DOHH2 (cell line): ENCODE data around the gene RAD1.

Source experiments
- H3F3A ChIP-seq: fragments of 200-600 bp; sonication (generic), shearing (Covaris generic); 2 replicates; pipeline ENCODE4 v1.6.0; 2016; ENCODE audit warnings: antibody characterized with exemption, mild to moderate bottlenecking; ENCODE audit not compliant: control insufficient read depth, insufficient read depth
- H3K27ac ChIP-seq: fragments of 200-600 bp; sonication (generic); 2 replicates; pipeline ENCODE4 v1.5.1; 2014; ENCODE audit warnings: low read depth, mild to moderate bottlenecking, low read length, moderate library complexity
- H3K27me3 ChIP-seq: fragments of 200-600 bp; sonication (generic); 2 replicates; pipeline ENCODE4 v1.6.1; 2014; ENCODE audit warnings: mild to moderate bottlenecking, low read length, mixed read lengths; ENCODE audit not compliant: control insufficient read depth
- H3K36me3 ChIP-seq: fragments of 200-600 bp; sonication (generic); 2 replicates; pipeline ENCODE4 v1.6.1; 2014; ENCODE audit warnings: mild to moderate bottlenecking, low read length, moderate library complexity, mixed read lengths; ENCODE audit not compliant: control insufficient read depth
- H3K4me1 ChIP-seq: fragments of 200-600 bp; sonication (generic); 2 replicates; pipeline ENCODE4 v1.6.1; 2014; ENCODE audit warnings: mild to moderate bottlenecking, low read length, mixed read lengths; ENCODE audit not compliant: control insufficient read depth
- H3K4me2 ChIP-seq: fragments of 200-600 bp; sonication (generic); 2 replicates; pipeline ENCODE4 v1.6.0; 2014; ENCODE audit warnings: mild to moderate bottlenecking, low read length, moderate library complexity
- H3K4me3 ChIP-seq: fragments of 200-600 bp; sonication (generic); 2 replicates; pipeline ENCODE4 v1.5.1; 2014; ENCODE audit warnings: mild to moderate bottlenecking, low read length, mixed read lengths
- H3K79me2 ChIP-seq: fragments of 200-600 bp; sonication (generic); 2 replicates; pipeline ENCODE4 v1.6.1; 2014; ENCODE audit warnings: mild to moderate bottlenecking, low read length, mixed read lengths; ENCODE audit not compliant: control insufficient read depth
- H3K9me2 ChIP-seq: fragments of 200-600 bp; sonication (generic); replicated peaks from 2 replicates; pipeline ENCODE4 v1.6.1; 2014; ENCODE audit warnings: mild to moderate bottlenecking, low read length, mixed read lengths; ENCODE audit not compliant: control insufficient read depth
- H3K9me3 ChIP-seq: fragments of 200-600 bp; sonication (generic); 2 replicates; pipeline ENCODE4 v1.6.1; 2014; ENCODE audit warnings: antibody characterized with exemption, low read length, mixed read lengths; ENCODE audit not compliant: control insufficient read depth, insufficient read depth
- H4K20me1 ChIP-seq: fragments of 200-600 bp; sonication (generic); 2 replicates; pipeline ENCODE4 v1.6.0; 2014; ENCODE audit warnings: low read depth, mild to moderate bottlenecking, antibody characterized with exemption, low read length, moderate library complexity; ENCODE audit not compliant: control insufficient read depth, insufficient read depth
- EZH2phosphoT487 ChIP-seq: fragments of 200-600 bp; sonication (generic); IDR thresholded peaks from 2 replicates; pipeline ENCODE4 v1.6.1; 2017; ENCODE audit warnings: borderline replicate concordance, mild to moderate bottlenecking, antibody characterized with exemption, low read length, moderate library complexity, mixed read lengths
- TF ChIP-seq, protein P1 (sequence below): fragments of 200-600 bp; sonication (generic); IDR thresholded peaks from one replicate; pipeline ENCODE4 v1.5.1; 2014; ENCODE audit warnings: antibody characterized with exemption, mild to moderate bottlenecking, low read depth, low read length; ENCODE audit not compliant: poor library complexity, severe bottlenecking

Gene RAD1

GRCh38 chr5:34957321-34957720, 42.0 kb upstream of the RAD1 start:
- no peak overlapping the region for H3K4me2 ChIP-seq
- H3K27ac ChIP-seq, result no peak overlapping the region
- no peak overlapping the region for H3K4me3 ChIP-seq
- no peaks in the 10 kb centered on the region for H3K9me2 ChIP-seq
- H3K79me2 ChIP-seq, result no peaks in the 10 kb centered on the region
- H3K9me3 ChIP-seq, result no peaks in the 10 kb centered on the region
- no peaks in the 10 kb centered on the region for H3K27me3 ChIP-seq
- H3F3A ChIP-seq, result 0 out of 2 replicates have a peak, but pooled peaks cover 2% of the 10 kb centered on the region
- peaks cover 26% of the 10 kb centered on the region for H3K36me3 ChIP-seq
- H3K4me1 ChIP-seq, result no peaks in the 10 kb centered on the region
- TF ChIP-seq, protein P1, sequence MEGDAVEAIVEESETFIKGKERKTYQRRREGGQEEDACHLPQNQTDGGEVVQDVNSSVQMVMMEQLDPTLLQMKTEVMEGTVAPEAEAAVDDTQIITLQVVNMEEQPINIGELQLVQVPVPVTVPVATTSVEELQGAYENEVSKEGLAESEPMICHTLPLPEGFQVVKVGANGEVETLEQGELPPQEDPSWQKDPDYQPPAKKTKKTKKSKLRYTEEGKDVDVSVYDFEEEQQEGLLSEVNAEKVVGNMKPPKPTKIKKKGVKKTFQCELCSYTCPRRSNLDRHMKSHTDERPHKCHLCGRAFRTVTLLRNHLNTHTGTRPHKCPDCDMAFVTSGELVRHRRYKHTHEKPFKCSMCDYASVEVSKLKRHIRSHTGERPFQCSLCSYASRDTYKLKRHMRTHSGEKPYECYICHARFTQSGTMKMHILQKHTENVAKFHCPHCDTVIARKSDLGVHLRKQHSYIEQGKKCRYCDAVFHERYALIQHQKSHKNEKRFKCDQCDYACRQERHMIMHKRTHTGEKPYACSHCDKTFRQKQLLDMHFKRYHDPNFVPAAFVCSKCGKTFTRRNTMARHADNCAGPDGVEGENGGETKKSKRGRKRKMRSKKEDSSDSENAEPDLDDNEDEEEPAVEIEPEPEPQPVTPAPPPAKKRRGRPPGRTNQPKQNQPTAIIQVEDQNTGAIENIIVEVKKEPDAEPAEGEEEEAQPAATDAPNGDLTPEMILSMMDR, result no peak
- no peak for TF ChIP-seq EZH2phosphoT487
- H4K20me1 ChIP-seq, result no peaks in the 10 kb centered on the region

- Histone ChIP-seq H3K9me3 (no peaks in the 10 kb centered on the region), H3K4me3 (no peak overlapping the region), H3K27ac (no peak overlapping the region), H3K4me2 (no peak overlapping the region), H3K36me3 (peaks cover 60% of the 10 kb centered on the region), H3K27me3 (no peaks in the 10 kb centered on the region), H3K4me1 (no peaks in the 10 kb centered on the region), H3K79me2 (no peaks in the 10 kb centered on the region), H3F3A (no peaks in the 10 kb centered on the region), H3K9me2 (no peaks in the 10 kb centered on the region), H4K20me1 (no peaks in the 10 kb centered on the region)
- TF ChIP-seq, protein P1, result no peak
- no peak for TF ChIP-seq EZH2phosphoT487
These were observed 29.2 kb upstream of the RAD1 start for GRCh38 chr5:34944460-34945047.

DNA sequence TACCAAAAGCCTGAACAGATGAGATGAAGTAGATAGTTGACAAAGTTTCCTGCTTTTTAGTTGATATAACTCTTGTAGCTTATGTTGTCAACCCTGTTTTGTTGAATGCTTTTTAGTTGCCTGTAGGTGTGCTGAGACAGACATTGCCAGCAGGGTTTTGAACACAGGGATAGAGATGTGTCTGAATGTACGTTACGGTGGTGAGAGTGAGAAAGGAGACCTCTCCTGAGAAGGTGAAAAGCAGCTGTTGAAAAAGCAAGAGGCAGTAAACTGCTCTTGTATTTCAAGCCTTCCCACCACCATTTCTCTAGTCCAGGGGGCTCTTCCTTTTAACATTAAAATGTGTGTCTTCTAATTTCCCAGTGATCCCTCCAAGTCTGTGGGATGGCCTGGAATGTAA, 28.7 kb upstream of the RAD1 start:
- no peaks in the 10 kb centered on the region for H4K20me1 ChIP-seq

More for the DNA sequence above, 28.7 kb upstream of the RAD1 start:
- no peaks in the 10 kb centered on the region for H3K4me1 ChIP-seq
- TF ChIP-seq, protein P1, result no peak
- TF ChIP-seq EZH2phosphoT487, result no peak
- H3K4me2 ChIP-seq, result no peak overlapping the region
- H3K36me3 ChIP-seq, result peaks cover 60% of the 10 kb centered on the region
- no peaks in the 10 kb centered on the region for H3K79me2 ChIP-seq
- no peak overlapping the region for H3K4me3 ChIP-seq
- no peak overlapping the region for H3K27ac ChIP-seq
- H3F3A ChIP-seq, result no peaks in the 10 kb centered on the region
- H3K9me3 ChIP-seq, result no peaks in the 10 kb centered on the region
- H3K9me2 ChIP-seq, result no peaks in the 10 kb centered on the region
- H3K27me3 ChIP-seq, result no peaks in the 10 kb centered on the region
